ENCODE results near the gene YTHDF1.

The YTHDF1 gene

DNA sequence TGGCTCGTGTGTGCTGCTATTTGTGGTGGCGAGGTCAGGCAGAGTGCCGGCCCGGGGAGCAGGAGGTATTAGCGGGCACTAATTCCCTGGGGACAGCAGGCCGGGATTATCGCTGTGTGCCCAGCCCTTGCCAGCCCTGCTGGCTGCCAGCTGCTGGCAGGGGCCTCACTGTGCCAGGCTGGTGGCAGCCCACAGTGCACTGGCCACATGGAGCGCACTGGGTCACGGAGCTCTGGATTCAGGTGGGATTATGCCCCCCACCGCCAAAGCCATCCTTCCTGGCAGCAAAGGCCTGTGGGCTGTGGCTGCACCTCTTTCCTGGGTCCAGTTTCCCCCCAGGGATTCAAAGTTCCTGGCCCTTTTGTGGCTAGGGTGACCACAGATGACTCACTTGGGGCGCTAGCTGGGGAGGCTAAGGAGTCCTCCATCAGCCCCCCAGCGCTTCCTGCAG lies 59.7 kb downstream of the YTHDF1 start:
- no peak for ATAC-seq
- no peak for TF ChIP-seq OSR1 (CRISPR knock-in tag; IDR thresholded peaks at IDR 0.05)
- no peak for TF ChIP-seq ARNTL (CRISPR knock-in tag; IDR thresholded peaks at IDR 0.05; ENCODE audit: borderline replicate concordance, low read depth)
- TF ChIP-seq, protein P1, sequence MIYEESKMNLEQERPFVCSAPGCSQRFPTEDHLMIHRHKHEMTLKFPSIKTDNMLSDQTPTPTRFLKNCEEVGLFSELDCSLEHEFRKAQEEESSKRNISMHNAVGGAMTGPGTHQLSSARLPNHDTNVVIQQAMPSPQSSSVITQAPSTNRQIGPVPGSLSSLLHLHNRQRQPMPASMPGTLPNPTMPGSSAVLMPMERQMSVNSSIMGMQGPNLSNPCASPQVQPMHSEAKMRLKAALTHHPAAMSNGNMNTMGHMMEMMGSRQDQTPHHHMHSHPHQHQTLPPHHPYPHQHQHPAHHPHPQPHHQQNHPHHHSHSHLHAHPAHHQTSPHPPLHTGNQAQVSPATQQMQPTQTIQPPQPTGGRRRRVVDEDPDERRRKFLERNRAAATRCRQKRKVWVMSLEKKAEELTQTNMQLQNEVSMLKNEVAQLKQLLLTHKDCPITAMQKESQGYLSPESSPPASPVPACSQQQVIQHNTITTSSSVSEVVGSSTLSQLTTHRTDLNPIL (CRISPR knock-in tag; IDR thresholded peaks at IDR 0.05; ENCODE audit: low read depth), result no peak
- no peak for TF ChIP-seq TOX (CRISPR knock-in tag; IDR thresholded peaks at IDR 0.05; ENCODE audit: borderline replicate concordance)
- TF ChIP-seq SNAI2 (CRISPR knock-in tag; IDR thresholded peaks at IDR 0.05), result no peak
- no peak for TF ChIP-seq CSDC2 (CRISPR knock-in tag; IDR thresholded peaks at IDR 0.05)
- no peak for TF ChIP-seq ZC3H10 (CRISPR knock-in tag; IDR thresholded peaks at IDR 0.05)
- TF ChIP-seq ZFP30 (CRISPR knock-in tag; IDR thresholded peaks at IDR 0.05), result no peak
- TF ChIP-seq ZFP3 (CRISPR knock-in tag; IDR thresholded peaks at IDR 0.05), result no peak

DNA sequence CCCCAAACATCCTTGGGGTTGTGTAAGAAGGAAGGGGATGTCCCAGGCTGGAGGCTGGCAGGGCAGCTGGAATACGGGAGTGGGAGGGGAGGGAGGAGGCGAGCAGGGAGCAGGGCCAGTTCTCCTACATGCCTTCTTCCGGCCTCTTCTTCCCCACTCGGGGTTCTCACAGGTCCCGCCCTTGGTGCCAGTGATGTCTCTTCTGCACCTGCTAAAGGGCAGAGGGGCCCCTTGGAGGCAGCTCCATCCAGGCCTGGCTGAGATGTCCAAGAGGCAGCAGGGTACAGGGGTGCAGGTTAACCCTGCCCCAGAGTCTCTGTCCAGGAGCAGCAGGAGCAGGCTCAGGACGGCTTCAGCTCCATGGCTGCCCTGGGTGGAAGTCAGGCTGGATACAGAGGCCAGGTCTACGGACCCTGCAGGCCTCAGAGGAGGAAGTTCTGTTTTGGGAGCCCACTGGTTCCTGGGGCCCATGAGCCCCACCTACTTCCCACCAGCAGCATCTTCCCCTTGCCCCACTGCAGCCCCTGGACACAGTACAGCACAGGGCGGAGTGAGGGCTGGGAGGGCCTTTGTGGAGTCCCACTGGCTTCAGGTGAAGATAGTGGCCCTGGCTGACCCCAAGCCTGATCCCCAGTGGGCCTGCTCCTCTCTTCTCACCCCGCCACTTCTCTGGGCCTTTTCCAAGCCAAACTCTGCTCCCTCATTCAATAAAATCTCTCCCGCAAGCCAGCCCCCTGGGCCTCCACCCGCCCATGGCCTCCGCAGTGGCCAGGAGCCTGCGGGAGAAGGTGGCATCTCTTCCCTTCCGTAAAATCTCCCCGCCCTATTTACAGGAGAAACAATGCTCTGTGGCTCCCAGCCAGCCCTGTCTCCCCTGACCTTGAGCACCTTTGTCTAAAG lies 60.4 kb downstream of the YTHDF1 start:
- ATAC-seq, result no peak
- TF ChIP-seq, protein P2, sequence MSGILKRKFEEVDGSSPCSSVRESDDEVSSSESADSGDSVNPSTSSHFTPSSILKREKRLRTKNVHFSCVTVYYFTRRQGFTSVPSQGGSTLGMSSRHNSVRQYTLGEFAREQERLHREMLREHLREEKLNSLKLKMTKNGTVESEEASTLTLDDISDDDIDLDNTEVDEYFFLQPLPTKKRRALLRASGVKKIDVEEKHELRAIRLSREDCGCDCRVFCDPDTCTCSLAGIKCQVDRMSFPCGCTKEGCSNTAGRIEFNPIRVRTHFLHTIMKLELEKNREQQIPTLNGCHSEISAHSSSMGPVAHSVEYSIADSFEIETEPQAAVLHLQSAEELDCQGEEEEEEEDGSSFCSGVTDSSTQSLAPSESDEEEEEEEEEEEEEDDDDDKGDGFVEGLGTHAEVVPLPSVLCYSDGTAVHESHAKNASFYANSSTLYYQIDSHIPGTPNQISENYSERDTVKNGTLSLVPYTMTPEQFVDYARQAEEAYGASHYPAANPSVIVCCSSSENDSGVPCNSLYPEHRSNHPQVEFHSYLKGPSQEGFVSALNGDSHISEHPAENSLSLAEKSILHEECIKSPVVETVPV (CRISPR knock-in tag; IDR thresholded peaks at IDR 0.05), result no peak
- TF ChIP-seq ZNF565 (CRISPR knock-in tag; conservative IDR thresholded peaks at IDR 0.05; ENCODE audit: low read depth) (no peak), BACH2 (CRISPR knock-in tag; IDR thresholded peaks at IDR 0.05; ENCODE audit: borderline replicate concordance) (no peak), PPARA (CRISPR knock-in tag; IDR thresholded peaks at IDR 0.05; ENCODE audit: borderline replicate concordance) (no peak), TCF4 (CRISPR knock-in tag; IDR thresholded peaks at IDR 0.05; ENCODE audit: borderline replicate concordance) (no peak), ZNF70 (CRISPR knock-in tag; IDR thresholded peaks at IDR 0.05) (no peak), ZNF8 (CRISPR knock-in tag; IDR thresholded peaks at IDR 0.05) (no peak), ISL1 (CRISPR knock-in tag; IDR thresholded peaks at IDR 0.05) (no peak), SNAI2 (CRISPR knock-in tag; IDR thresholded peaks at IDR 0.05) (no peak)
- TF ChIP-seq, protein P1 (CRISPR knock-in tag; IDR thresholded peaks at IDR 0.05; ENCODE audit: low read depth), result no peak
- TF ChIP-seq, protein P3, sequence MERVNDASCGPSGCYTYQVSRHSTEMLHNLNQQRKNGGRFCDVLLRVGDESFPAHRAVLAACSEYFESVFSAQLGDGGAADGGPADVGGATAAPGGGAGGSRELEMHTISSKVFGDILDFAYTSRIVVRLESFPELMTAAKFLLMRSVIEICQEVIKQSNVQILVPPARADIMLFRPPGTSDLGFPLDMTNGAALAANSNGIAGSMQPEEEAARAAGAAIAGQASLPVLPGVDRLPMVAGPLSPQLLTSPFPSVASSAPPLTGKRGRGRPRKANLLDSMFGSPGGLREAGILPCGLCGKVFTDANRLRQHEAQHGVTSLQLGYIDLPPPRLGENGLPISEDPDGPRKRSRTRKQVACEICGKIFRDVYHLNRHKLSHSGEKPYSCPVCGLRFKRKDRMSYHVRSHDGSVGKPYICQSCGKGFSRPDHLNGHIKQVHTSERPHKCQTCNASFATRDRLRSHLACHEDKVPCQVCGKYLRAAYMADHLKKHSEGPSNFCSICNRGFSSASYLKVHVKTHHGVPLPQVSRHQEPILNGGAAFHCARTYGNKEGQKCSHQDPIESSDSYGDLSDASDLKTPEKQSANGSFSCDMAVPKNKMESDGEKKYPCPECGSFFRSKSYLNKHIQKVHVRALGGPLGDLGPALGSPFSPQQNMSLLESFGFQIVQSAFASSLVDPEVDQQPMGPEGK (CRISPR knock-in tag; IDR thresholded peaks at IDR 0.05; ENCODE audit: borderline replicate concordance), result no peak

DNA sequence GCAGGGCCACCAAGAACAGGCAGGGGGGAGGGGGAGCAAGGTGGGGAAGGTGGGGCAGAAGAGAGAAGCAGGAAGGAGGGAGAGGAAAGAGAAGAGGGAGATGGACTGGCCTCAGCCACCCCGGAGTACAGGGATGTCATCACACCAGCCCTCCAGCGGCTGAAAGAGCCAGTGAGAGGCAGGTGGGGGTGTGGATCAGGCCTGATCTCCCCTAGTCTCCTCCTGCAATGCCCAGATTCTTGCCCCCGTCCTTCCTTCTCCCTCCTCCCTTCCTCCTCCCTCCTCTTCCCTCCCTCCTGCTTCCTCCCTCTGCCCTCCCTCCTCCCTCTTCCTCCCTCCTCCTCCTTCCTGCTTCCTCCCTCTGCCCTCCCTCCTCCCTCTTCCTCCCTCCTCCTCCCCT lies 61.5 kb downstream of the YTHDF1 start:
- ATAC-seq, result peak; percentile 34; the same call in 1 of the 3 replicates
- TF ChIP-seq, protein P4, sequence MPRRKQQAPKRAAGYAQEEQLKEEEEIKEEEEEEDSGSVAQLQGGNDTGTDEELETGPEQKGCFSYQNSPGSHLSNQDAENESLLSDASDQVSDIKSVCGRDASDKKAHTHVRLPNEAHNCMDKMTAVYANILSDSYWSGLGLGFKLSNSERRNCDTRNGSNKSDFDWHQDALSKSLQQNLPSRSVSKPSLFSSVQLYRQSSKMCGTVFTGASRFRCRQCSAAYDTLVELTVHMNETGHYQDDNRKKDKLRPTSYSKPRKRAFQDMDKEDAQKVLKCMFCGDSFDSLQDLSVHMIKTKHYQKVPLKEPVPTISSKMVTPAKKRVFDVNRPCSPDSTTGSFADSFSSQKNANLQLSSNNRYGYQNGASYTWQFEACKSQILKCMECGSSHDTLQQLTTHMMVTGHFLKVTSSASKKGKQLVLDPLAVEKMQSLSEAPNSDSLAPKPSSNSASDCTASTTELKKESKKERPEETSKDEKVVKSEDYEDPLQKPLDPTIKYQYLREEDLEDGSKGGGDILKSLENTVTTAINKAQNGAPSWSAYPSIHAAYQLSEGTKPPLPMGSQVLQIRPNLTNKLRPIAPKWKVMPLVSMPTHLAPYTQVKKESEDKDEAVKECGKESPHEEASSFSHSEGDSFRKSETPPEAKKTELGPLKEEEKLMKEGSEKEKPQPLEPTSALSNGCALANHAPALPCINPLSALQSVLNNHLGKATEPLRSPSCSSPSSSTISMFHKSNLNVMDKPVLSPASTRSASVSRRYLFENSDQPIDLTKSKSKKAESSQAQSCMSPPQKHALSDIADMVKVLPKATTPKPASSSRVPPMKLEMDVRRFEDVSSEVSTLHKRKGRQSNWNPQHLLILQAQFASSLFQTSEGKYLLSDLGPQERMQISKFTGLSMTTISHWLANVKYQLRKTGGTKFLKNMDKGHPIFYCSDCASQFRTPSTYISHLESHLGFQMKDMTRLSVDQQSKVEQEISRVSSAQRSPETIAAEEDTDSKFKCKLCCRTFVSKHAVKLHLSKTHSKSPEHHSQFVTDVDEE (CRISPR knock-in tag; IDR thresholded peaks at IDR 0.05), result no peak
- no peak for TF ChIP-seq RARB (CRISPR knock-in tag; IDR thresholded peaks at IDR 0.05)
- no peak for TF ChIP-seq SNAI2 (CRISPR knock-in tag; IDR thresholded peaks at IDR 0.05)
- TF ChIP-seq ZNF565 (CRISPR knock-in tag; conservative IDR thresholded peaks at IDR 0.05; ENCODE audit: low read depth), result no peak
- no peak for TF ChIP-seq BACH2 (CRISPR knock-in tag; IDR thresholded peaks at IDR 0.05; ENCODE audit: borderline replicate concordance)
- no peak for TF ChIP-seq CSDC2 (CRISPR knock-in tag; IDR thresholded peaks at IDR 0.05)
- no peak for TF ChIP-seq ZFP30 (CRISPR knock-in tag; IDR thresholded peaks at IDR 0.05)
- no peak for TF ChIP-seq ZNF70 (CRISPR knock-in tag; IDR thresholded peaks at IDR 0.05)
- TF ChIP-seq, protein P3 (CRISPR knock-in tag; IDR thresholded peaks at IDR 0.05; ENCODE audit: borderline replicate concordance), result no peak
- TF ChIP-seq ESRRG (CRISPR knock-in tag; IDR thresholded peaks at IDR 0.05), result no peak
- TF ChIP-seq, protein P5, sequence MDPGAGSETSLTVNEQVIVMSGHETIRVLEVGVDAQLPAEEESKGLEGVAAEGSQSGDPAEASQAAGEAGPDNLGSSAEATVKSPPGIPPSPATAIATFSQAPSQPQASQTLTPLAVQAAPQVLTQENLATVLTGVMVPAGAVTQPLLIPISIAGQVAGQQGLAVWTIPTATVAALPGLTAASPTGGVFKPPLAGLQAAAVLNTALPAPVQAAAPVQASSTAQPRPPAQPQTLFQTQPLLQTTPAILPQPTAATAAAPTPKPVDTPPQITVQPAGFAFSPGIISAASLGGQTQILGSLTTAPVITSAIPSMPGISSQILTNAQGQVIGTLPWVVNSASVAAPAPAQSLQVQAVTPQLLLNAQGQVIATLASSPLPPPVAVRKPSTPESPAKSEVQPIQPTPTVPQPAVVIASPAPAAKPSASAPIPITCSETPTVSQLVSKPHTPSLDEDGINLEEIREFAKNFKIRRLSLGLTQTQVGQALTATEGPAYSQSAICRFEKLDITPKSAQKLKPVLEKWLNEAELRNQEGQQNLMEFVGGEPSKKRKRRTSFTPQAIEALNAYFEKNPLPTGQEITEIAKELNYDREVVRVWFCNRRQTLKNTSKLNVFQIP (CRISPR knock-in tag; IDR thresholded peaks at IDR 0.05; ENCODE audit: borderline replicate concordance, low read depth), result no peak
- no peak for TF ChIP-seq GLIS3 (CRISPR knock-in tag; IDR thresholded peaks at IDR 0.05)
- TF ChIP-seq ISL1 (CRISPR knock-in tag; IDR thresholded peaks at IDR 0.05), result no peak
